ENCODE results near the gene KCND1.

- TF ChIP-seq SMC3 (IDR thresholded peaks at IDR 0.05; ENCODE audit: low read depth, low read length) (no peak), CTCF (conservative IDR thresholded peaks at IDR 0.05; ENCODE audit: low read depth, low read length) (no peak), MAFK (IDR thresholded peaks at IDR 0.05; ENCODE audit: low read depth, low read length) (no peak), MAZ (IDR thresholded peaks at IDR 0.05; ENCODE audit: borderline replicate concordance, low read depth, low read length) (no peak), RAD21 (IDR thresholded peaks at IDR 0.05; ENCODE audit: low read length) (no peak), CEBPB (IDR thresholded peaks at IDR 0.05; ENCODE audit: low read depth, low read length) (no peak), MXI1 (IDR thresholded peaks at IDR 0.05; ENCODE audit: borderline replicate concordance, low read depth, low read length) (no peak), BHLHE40 (IDR thresholded peaks at IDR 0.05; ENCODE audit: low read depth, low read length) (no peak), POLR2A (IDR thresholded peaks at IDR 0.05; ENCODE audit: low read depth, low read length) (no peak), RFX5 (IDR thresholded peaks at IDR 0.05; ENCODE audit: low read depth, low read length) (no peak), FOS (IDR thresholded peaks at IDR 0.05; ENCODE audit: low read depth, low read length) (no peak)
Measured at GRCh38 chrX:48983081-48983480, 11.4 kb upstream of the KCND1 start.

Measured in IMR-90 (cell line).